ENCODE measurements around the gene CACNA1G. TPM values are rescaled to one million over a fixed set of nuclear protein-coding genes. Genes with fewer than 3 reads are reported as not detected.

CACNA1G gene
- total RNA-seq, 1 experiment from 2014 or later: 6.7 TPM

- no peaks in the 10 kb centered on the region for H3K9me3 Mint-ChIP-seq
- no peak for DNase-seq (ENCODE audit: low spot score)
- no peak for ATAC-seq
- no peak overlapping the region for H3K27ac Mint-ChIP-seq
- H3K4me3 Mint-ChIP-seq: no peak overlapping the region
- ChIA-PET POLR2A (no interaction called here), CTCF (interaction anchor here (1.1 kb wide), 1 partner anchor 47 kb away, joined by 4 read pairs; no protein-coding TSS in a partner anchor)
- peaks cover 11% of the 10 kb centered on the region for H3K4me1 Mint-ChIP-seq
- no peaks in the 10 kb centered on the region; the same call in 1 of the 2 replicates for H3K27me3 Mint-ChIP-seq (ENCODE audit: low read depth)
- TF ChIP-seq E2F5 (CRISPR knock-in tag; IDR thresholded peaks at IDR 0.05) (no peak), ZNF281 (CRISPR knock-in tag; IDR thresholded peaks at IDR 0.05) (no peak), ZNF138 (CRISPR knock-in tag; conservative IDR thresholded peaks at IDR 0.05) (no peak), CREB1 (CRISPR knock-in tag; IDR thresholded peaks at IDR 0.05) (no peak), SMAD4 (CRISPR knock-in tag; IDR thresholded peaks at IDR 0.05) (no peak), CDX4 (CRISPR knock-in tag; IDR thresholded peaks at IDR 0.05; ENCODE audit: borderline replicate concordance) (no peak), OVOL2 (CRISPR knock-in tag; IDR thresholded peaks at IDR 0.05; ENCODE audit: borderline replicate concordance) (no peak), NFATC4 (CRISPR knock-in tag; IDR thresholded peaks at IDR 0.05) (no peak), ATF6 (CRISPR knock-in tag; IDR thresholded peaks at IDR 0.05) (no peak), ZNF121 (CRISPR knock-in tag; IDR thresholded peaks at IDR 0.05) (no peak), TEAD4 (CRISPR knock-in tag; IDR thresholded peaks at IDR 0.05) (no peak), ZNF263 (CRISPR knock-in tag; IDR thresholded peaks at IDR 0.05; ENCODE audit: low read depth) (no peak), ATF1 (CRISPR knock-in tag; IDR thresholded peaks at IDR 0.05) (no peak), SP1 (CRISPR knock-in tag; conservative IDR thresholded peaks at IDR 0.05) (no peak), TEAD1 (CRISPR knock-in tag; IDR thresholded peaks at IDR 0.05) (no peak)
- no peaks in the 10 kb centered on the region for H3K36me3 Mint-ChIP-seq
These were observed 112.5 kb downstream of the CACNA1G start for GRCh38 chr17:50672831-50673551.

GRCh38 chr17:50675190-50675589 is 114.7 kb downstream of the CACNA1G start:
- Mint-ChIP-seq H3K27me3 (ENCODE audit: low read depth) (no peaks in the 10 kb centered on the region; the same call in 1 of the 2 replicates), H3K4me3 (no peak overlapping the region), H3K36me3 (no peaks in the 10 kb centered on the region), H3K4me1 (no peaks in the 10 kb centered on the region), H3K9me3 (no peaks in the 10 kb centered on the region), H3K27ac (no peak overlapping the region)
- DNase-seq (ENCODE audit: low spot score): no peak
- POLR2A ChIA-PET: no interaction called here
- no peak for ATAC-seq
- TF ChIP-seq TCF7 (CRISPR knock-in tag; IDR thresholded peaks at IDR 0.05; ENCODE audit: low read depth) (no peak), NFE2L1 (CRISPR knock-in tag; IDR thresholded peaks at IDR 0.05) (no peak)
- CTCF ChIA-PET: interaction anchor here (1.2 to 2.1 kb wide), 3 partner anchors 9 to 50 kb away, joined by 3 to 11 read pairs (median 3); no protein-coding TSS in a partner anchor
